Activated CD4-positive, alpha-beta memory T cell treated with anti-CD3 and anti-CD28 coated beads, Interleukin-2, amount 10 ng/mL, durations not matched to agents 7 days and 5 days (primary cell): Measurements from ENCODE around the gene C2orf92. TPM values are rescaled to one million over a fixed set of nuclear protein-coding genes. Genes with fewer than 3 reads are reported as not detected.
A peak's percentile ranks its signal among the peaks of the same experiment; 100 is the strongest.

Experiments used
- CTCF ChIA-PET: fragments of 350-600 bp; sonication (Branson Sonifier 250); formaldehyde crosslinking; loops from one replicate; lab custom pipeline; 2021; ENCODE audit warnings: antibody characterized with exemption, inconsistent platforms; lab: Charles Lee
- POLR2A ChIA-PET: fragments of 350-600 bp; sonication (Branson Sonifier 250); formaldehyde crosslinking; loops from one replicate; lab custom pipeline; 2021; ENCODE audit warnings: antibody characterized with exemption; lab: Charles Lee
- DNase-seq: peaks from one replicate; pipeline ENCODE4 v3.0.0-alpha.2; 2020
- H3K27ac Mint-ChIP-seq: one replicate; pipeline ENCODE4 v1.8.0; 2021; ENCODE audit warnings: mild to moderate bottlenecking, mixed read lengths
- H3K27me3 Mint-ChIP-seq: one replicate; pipeline ENCODE4 v1.8.0; 2021; ENCODE audit warnings: mixed read lengths
- H3K36me3 Mint-ChIP-seq: one replicate; pipeline ENCODE4 v1.8.0; 2021; ENCODE audit warnings: low read depth, mixed read lengths
- H3K4me1 Mint-ChIP-seq: one replicate; pipeline ENCODE4 v1.8.0; 2021; ENCODE audit warnings: mixed read lengths
- H3K4me3 Mint-ChIP-seq: one replicate; pipeline ENCODE4 v1.8.0; 2021; ENCODE audit warnings: mild to moderate bottlenecking, mixed read lengths
- H3K9me3 Mint-ChIP-seq: one replicate; pipeline ENCODE4 v1.8.0; 2021; ENCODE audit warnings: mixed read lengths
- total RNA-seq, 2 experiments: library from RNA; stranded (reverse); gene quantifications; one replicate each; pipeline ENCODE4 v1.2.3, GENCODE V29; 2021

C2orf92 gene
- total RNA-seq, 2 experiments from 2014 or later: 9.8 to 12.4 TPM

- Mint-ChIP-seq H3K36me3 (peaks cover 29% of the 10 kb centered on the region), H3K27me3 (no peaks in the 10 kb centered on the region), H3K27ac (peak overlapping the region; percentile 65), H3K4me1 (peaks cover 54% of the 10 kb centered on the region), H3K4me3 (no peak overlapping the region), H3K9me3 (no peaks in the 10 kb centered on the region)
- ChIA-PET POLR2A (interaction anchor here (1.0 to 1.3 kb wide), 4 partner anchors 29 to 86 kb away, joined by 3 to 11 read pairs (median 6); partner anchors contain the start of gene ZAP70), CTCF (interaction anchor here (0.7 to 4.7 kb wide), 6 partner anchors 11 to 158 kb away, joined by 3 to 96 read pairs (median 10); partner anchors contain the start of genes ANKRD36B and ZAP70)
- DNase-seq: no peak
Observed at GRCh38 chr2:97747716-97748115, 78.2 kb downstream of the C2orf92 start.

DNA sequence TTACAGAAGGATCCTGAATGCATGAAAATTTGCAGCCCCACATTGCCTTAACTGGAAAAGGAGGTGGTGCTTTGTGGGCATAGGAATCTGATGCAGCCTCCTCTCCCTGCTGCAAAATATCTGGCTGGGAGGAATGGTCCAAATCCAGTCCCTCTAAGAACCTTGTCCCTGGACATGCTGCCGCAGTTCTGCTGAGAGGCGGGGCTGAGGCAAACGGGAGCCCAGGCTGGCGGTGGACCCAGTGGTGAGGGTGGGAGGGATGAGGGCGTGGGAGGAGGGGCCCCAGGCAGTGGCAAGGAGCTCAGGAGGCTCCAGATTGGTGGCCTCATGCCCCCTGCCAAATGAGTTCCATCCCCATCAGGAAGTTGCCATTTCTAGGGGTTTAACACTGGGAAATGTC lies 80.1 kb downstream of the C2orf92 start:
- ChIA-PET POLR2A (interaction anchor here (1.0 to 1.9 kb wide), 3 partner anchors 13 to 36 kb away, joined by 3 to 10 read pairs (median 4); partner anchors contain the start of gene ZAP70), CTCF (interaction anchor here (1.4 to 4.7 kb wide), 4 partner anchors 10 to 160 kb away, joined by 4 to 73 read pairs (median 10); partner anchors contain the start of gene ANKRD36B)
- Mint-ChIP-seq H3K27me3 (no peaks in the 10 kb centered on the region), H3K9me3 (no peaks in the 10 kb centered on the region), H3K36me3 (peaks cover 12% of the 10 kb centered on the region), H3K4me1 (peaks cover 35% of the 10 kb centered on the region), H3K4me3 (no peak overlapping the region), H3K27ac (no peak overlapping the region)
- no peak for DNase-seq

- ChIA-PET CTCF (interaction anchor here (0.9 to 4.7 kb wide), 5 partner anchors 9 to 159 kb away, joined by 3 to 73 read pairs (median 8); partner anchors contain the start of gene ZAP70), POLR2A (interaction anchor here (1.0 to 1.9 kb wide), 3 partner anchors 12 to 36 kb away, joined by 3 to 10 read pairs (median 4); partner anchors contain the start of gene ZAP70)
- H3K9me3 Mint-ChIP-seq: no peaks in the 10 kb centered on the region
- H3K4me1 Mint-ChIP-seq: peaks cover 32% of the 10 kb centered on the region
- peaks cover 13% of the 10 kb centered on the region for H3K36me3 Mint-ChIP-seq
- H3K27ac Mint-ChIP-seq: no peak overlapping the region
- H3K4me3 Mint-ChIP-seq: no peak overlapping the region
- H3K27me3 Mint-ChIP-seq: no peaks in the 10 kb centered on the region
- DNase-seq: no peak
Observed at GRCh38 chr2:97750017-97750416, 80.5 kb downstream of the C2orf92 start.

- Mint-ChIP-seq H3K27ac (no peak overlapping the region), H3K9me3 (no peaks in the 10 kb centered on the region), H3K27me3 (no peaks in the 10 kb centered on the region), H3K36me3 (peaks cover 18% of the 10 kb centered on the region), H3K4me1 (peaks cover 16% of the 10 kb centered on the region), H3K4me3 (no peak overlapping the region)
- DNase-seq: no peak
- ChIA-PET POLR2A (interaction anchor here (0.5 to 1.9 kb wide), 2 partner anchors 9 to 38 kb away, joined by 3 to 10 read pairs; partner anchors contain the start of gene ZAP70), CTCF (interaction anchor here (1.0 to 4.7 kb wide), 5 partner anchors 10 to 161 kb away, joined by 3 to 73 read pairs (median 8); no protein-coding TSS in a partner anchor)
Observed at GRCh38 chr2:97751752-97752151, 82.2 kb downstream of the C2orf92 start.

Other genes with a start within 250 kb of the C2orf92 start
- gene ANKRD36B, start 79.8 kb upstream of the C2orf92 start, total RNA-seq: 10 to 100 TPM; 42.3 to 46.7 TPM
- 100 to 1,000 TPM; 192 to 203 TPM for gene COX5B, start 23.7 kb upstream of the C2orf92 start, total RNA-seq
- gene ACTR1B, start 5.7 kb upstream of the C2orf92 start, total RNA-seq: 10 to 100 TPM; 97.3 to 98.8 TPM
- 100 to 1,000 TPM; 283 TPM for gene ZAP70, start 43.9 kb downstream of the C2orf92 start, total RNA-seq